Daoy (cell line): Measurements from ENCODE around the gene PARP12. TPM values are rescaled to one million over a fixed set of nuclear protein-coding genes. Genes with fewer than 3 reads are reported as not detected.

Experiments
- total RNA-seq: library from RNA; depleted of rRNA; stranded (reverse); fragments of >200 nt; shearing (Covaris generic); gene quantifications from 2 replicates; pipeline ENCODE4 v1.2.3, GENCODE V29; 2014; rRNA removed

PARP12 gene
- total RNA-seq, 1 experiment from 2014 or later: 22.8 TPM

Other genes with a start within 250 kb of the PARP12 start
- gene TBXAS1, start 233.7 kb downstream of the PARP12 start, total RNA-seq: 4.5 and 6.3 TPM in 2 replicates
- gene KDM7A, start 114.0 kb upstream of the PARP12 start, total RNA-seq: 2.2 and 6.5 TPM in 2 replicates